Neutrophil (primary cell): ENCODE data around the gene SKOR1.

Experiments
- H3K27ac ChIP-seq: fragments of 200-600 bp; sonication (generic); 2 replicates; pipeline ENCODE4 v1.5.1; 2016; ENCODE audit warnings: mild to moderate bottlenecking, moderate library complexity
- H3K27me3 ChIP-seq: fragments of 200-600 bp; sonication (generic); 2 replicates; pipeline ENCODE4 v1.6.0; 2016; ENCODE audit warnings: mild to moderate bottlenecking
- H3K36me3 ChIP-seq: fragments of 200-600 bp; sonication (generic); 2 replicates; pipeline ENCODE4 v1.5.1; 2017
- H3K4me1 ChIP-seq, 2 experiments: fragments of 200-600 bp in 1 of 2; sonication (generic) in 1 of 2; 1 replicate in 1 of 2; 2 replicates in 1 of 2; pipeline versions ENCODE4 v1.5.1 to v1.6.1; 2013 to 2016; ENCODE audit warnings: low read depth in 1 of 2, low read length in 1 of 2, mild to moderate bottlenecking in 1 of 2, moderate library complexity in 1 of 2; ENCODE audit not compliant: control insufficient read depth in 1 of 2, insufficient read depth in 1 of 2
- H3K4me3 ChIP-seq, 2 experiments: fragments of 200-600 bp in 1 of 2; sonication (generic) in 1 of 2; 1 replicate in 1 of 2; 2 replicates in 1 of 2; pipeline ENCODE4 v1.5.1; 2013 to 2016; ENCODE audit warnings: low read depth in 1 of 2, low read length in 1 of 2, mild to moderate bottlenecking in 1 of 2, moderate library complexity in 1 of 2
- H3K9me3 ChIP-seq: fragments of 200-600 bp; sonication (generic); 2 replicates; pipeline ENCODE4 v1.5.1; 2016
- TF ChIP-seq, protein P1 (sequence below): fragments of 200-600 bp; sonication (generic); IDR thresholded peaks from 2 replicates; pipeline ENCODE4 v1.5.1; 2016; ENCODE audit warnings: antibody characterized with exemption

The SKOR1 gene

GRCh38 chr15:67849538-67849937, 24.2 kb downstream of the SKOR1 start:
- H3K27ac ChIP-seq, result no peak overlapping the region
- H3K9me3 ChIP-seq, result no peaks in the 10 kb centered on the region
- peaks cover 38 to 43% of the 10 kb centered on the region in 2 experiments for H3K4me1 ChIP-seq
- H3K4me3 ChIP-seq, result no peak overlapping the region
- no peaks in the 10 kb centered on the region for H3K36me3 ChIP-seq
- H3K27me3 ChIP-seq, result no peaks in the 10 kb centered on the region
- TF ChIP-seq, protein P1, sequence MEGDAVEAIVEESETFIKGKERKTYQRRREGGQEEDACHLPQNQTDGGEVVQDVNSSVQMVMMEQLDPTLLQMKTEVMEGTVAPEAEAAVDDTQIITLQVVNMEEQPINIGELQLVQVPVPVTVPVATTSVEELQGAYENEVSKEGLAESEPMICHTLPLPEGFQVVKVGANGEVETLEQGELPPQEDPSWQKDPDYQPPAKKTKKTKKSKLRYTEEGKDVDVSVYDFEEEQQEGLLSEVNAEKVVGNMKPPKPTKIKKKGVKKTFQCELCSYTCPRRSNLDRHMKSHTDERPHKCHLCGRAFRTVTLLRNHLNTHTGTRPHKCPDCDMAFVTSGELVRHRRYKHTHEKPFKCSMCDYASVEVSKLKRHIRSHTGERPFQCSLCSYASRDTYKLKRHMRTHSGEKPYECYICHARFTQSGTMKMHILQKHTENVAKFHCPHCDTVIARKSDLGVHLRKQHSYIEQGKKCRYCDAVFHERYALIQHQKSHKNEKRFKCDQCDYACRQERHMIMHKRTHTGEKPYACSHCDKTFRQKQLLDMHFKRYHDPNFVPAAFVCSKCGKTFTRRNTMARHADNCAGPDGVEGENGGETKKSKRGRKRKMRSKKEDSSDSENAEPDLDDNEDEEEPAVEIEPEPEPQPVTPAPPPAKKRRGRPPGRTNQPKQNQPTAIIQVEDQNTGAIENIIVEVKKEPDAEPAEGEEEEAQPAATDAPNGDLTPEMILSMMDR, result no peak

DNA sequence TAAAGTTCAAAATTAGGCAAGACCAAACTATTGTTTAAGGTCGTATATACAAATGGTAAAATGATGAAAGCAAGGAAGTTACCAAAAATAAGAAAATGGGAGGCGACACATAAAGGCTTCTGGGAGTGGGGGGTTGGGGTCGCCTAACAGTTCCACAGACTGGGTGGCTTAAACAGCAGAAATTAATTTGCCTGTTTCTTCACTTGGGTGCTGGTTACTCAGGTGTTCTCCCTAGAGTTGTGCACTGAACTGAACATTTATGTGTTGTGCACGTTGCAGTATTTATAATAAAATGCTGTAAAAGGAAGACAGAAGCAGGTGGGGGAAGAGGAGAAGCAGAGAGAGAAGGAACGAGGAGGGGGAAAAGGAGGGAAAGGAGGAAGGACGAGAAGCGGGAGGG, 25.0 kb downstream of the SKOR1 start:
- H3K27me3 ChIP-seq, result no peaks in the 10 kb centered on the region
- H3K4me1 ChIP-seq, result peaks cover 40 to 43% of the 10 kb centered on the region in 2 experiments
- H3K4me3 ChIP-seq, result no peak overlapping the region
- peak overlapping the region; percentile 80 for H3K27ac ChIP-seq
- H3K36me3 ChIP-seq, result no peaks in the 10 kb centered on the region
- TF ChIP-seq, protein P1, result no peak
- no peaks in the 10 kb centered on the region for H3K9me3 ChIP-seq

- H3K36me3 ChIP-seq, result no peaks in the 10 kb centered on the region
- H3K4me1 ChIP-seq, result peaks cover 40 to 43% of the 10 kb centered on the region in 2 experiments
- peak overlapping the region; percentile 80 for H3K27ac ChIP-seq
- H3K27me3 ChIP-seq, result no peaks in the 10 kb centered on the region
- TF ChIP-seq, protein P1, result no peak
- no peaks in the 10 kb centered on the region for H3K9me3 ChIP-seq
- peak overlapping the region in 1 of 2 experiments; percentile 38 for H3K4me3 ChIP-seq
Observed at GRCh38 chr15:67850994-67851571, 25.8 kb downstream of the SKOR1 start.

- no peak overlapping the region for H3K27ac ChIP-seq
- TF ChIP-seq, protein P1, result no peak
Observed at GRCh38 chr15:67852418-67852817, 27.1 kb downstream of the SKOR1 start.

GRCh38 chr15:67853454-67853853, 28.1 kb downstream of the SKOR1 start:
- no peaks in the 10 kb centered on the region for H3K36me3 ChIP-seq
- no peaks in the 10 kb centered on the region for H3K27me3 ChIP-seq
- no peaks in the 10 kb centered on the region for H3K9me3 ChIP-seq
- no peak overlapping the region for H3K4me3 ChIP-seq
- no peak overlapping the region for H3K27ac ChIP-seq
- TF ChIP-seq, protein P1, result no peak
- peaks cover 22 to 25% of the 10 kb centered on the region in 2 experiments for H3K4me1 ChIP-seq

More at GRCh38 chr15:67852418-67852817, 27.1 kb downstream of the SKOR1 start:
- H3K4me1 ChIP-seq, result peaks cover 33 to 35% of the 10 kb centered on the region in 2 experiments
- no peaks in the 10 kb centered on the region for H3K36me3 ChIP-seq
- H3K4me3 ChIP-seq, result no peak overlapping the region
- H3K9me3 ChIP-seq, result no peaks in the 10 kb centered on the region
- H3K27me3 ChIP-seq, result no peaks in the 10 kb centered on the region
